ENCODE data around the gene ZNF800. TPM values are rescaled to one million over a fixed set of nuclear protein-coding genes. Genes with fewer than 3 reads are reported as not detected.

The ZNF800 gene
- total and polyA plus RNA-seq, 2 experiments from 2014 or later = 16.9 to 20.8 TPM

DNA sequence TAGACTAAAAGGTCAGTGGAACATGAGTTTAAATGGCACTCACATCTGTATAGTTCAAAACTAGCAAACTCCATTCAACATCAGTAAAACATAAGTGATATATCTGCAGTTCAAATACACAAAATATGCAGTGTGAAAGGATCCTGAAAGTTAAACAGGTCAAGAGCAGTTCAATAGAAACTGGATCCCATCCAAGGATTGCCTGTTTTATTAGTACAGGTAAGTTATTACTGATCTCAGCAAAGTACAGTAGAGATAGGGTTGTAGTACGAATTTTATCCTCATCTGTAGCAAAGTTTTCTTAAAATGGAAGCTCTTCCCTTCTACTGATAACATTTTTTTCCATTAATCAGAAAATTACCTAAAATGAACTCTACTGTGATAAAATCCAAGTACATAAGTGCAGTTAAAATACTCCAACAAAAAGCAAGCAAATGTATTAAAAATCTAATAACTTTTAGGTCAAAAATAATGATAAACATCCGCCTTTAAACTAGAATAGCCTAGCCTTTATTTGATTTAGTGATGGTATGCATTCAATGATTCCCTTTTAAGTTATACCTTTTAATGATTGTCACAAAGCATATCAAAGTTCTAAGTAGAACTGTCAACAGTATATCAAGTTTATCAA is 2.2 kb downstream of the ZNF800 start:
- in situ Hi-C loops (cut with MboI) = no loop called here
- H3K4me2 ChIP-seq (ENCODE audit: unreplicated experiment) = peak overlapping the region; percentile 96

DNA sequence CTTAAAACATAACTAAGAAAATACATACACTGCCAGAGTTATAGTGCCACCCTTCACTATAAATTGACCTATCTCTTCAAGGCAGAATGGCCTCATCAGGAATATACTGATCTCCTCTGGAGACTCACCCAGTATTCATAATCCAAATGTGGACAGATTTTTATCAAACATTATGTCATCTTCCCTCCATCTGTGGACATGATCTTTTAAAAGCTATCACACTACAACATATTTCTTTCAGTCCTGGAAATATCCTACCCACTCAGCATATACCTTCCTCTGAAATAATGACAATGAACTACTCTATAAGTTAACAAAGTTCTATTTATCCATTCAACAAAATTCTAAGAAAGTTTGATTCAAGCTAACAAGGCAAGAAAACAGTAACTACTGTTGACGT is 3.2 kb downstream of the ZNF800 start:
- Histone ChIP-seq H3K4me1 (ENCODE audit: insufficient read depth) (peaks cover 25% of the 10 kb centered on the region), H3K9me3 (ENCODE audit: low read depth) (no peaks in the 10 kb centered on the region), H3K79me2 (ENCODE audit: insufficient read depth) (peaks cover 80% of the 10 kb centered on the region), H3K4me3 (no peak overlapping the region), H3K9ac (no peak overlapping the region), H2AFZ (no peak overlapping the region), H3K36me3 (ENCODE audit: low read depth) (peaks cover 43% of the 10 kb centered on the region), H3K4me2 (ENCODE audit: unreplicated experiment) (peak overlapping the region; percentile 96), H3K27me3 (replicated peaks; ENCODE audit: insufficient read depth) (no peaks in the 10 kb centered on the region), H3K9me2 (ENCODE audit: insufficient read depth) (no peaks in the 10 kb centered on the region), H3K27ac (no peak overlapping the region), H4K20me1 (ENCODE audit: insufficient read depth) (no peaks in the 10 kb centered on the region), H3F3A (ENCODE audit: insufficient read depth) (peaks cover 8% of the 10 kb centered on the region; the same call in 1 of the 2 replicates)
- no peak for DNase-seq
- 95 to 96% methylated on average over 1 of the region's 1 CpG for WGBS, 2 experiments (ENCODE audit: low coverage in 1 of 2, low lambda C conversion rate in 2 of 2, missing lambda C conversion rate in 2 of 2)
- TF ChIP-seq EZH2phosphoT487 (IDR thresholded peaks at IDR 0.05; ENCODE audit: insufficient read depth, low read depth) (no peak), EZH2 (IDR thresholded peaks at IDR 0.05; ENCODE audit: insufficient read depth, poor library complexity, severe bottlenecking) (no peak)
- in situ Hi-C loops (cut with MboI) = no loop called here

More for the DNA sequence above, 2.2 kb downstream of the ZNF800 start:
- H3K4me1 ChIP-seq (ENCODE audit: insufficient read depth) = peaks cover 25% of the 10 kb centered on the region
- WGBS, 2 experiments (ENCODE audit: low coverage in 1 of 2, low lambda C conversion rate in 2 of 2, missing lambda C conversion rate in 2 of 2) = 98% methylated on average over 2 of the region's 2 CpGs
- H3K4me3 ChIP-seq = peak overlapping the region; percentile 87
- H3K36me3 ChIP-seq (ENCODE audit: low read depth) = peaks cover 35% of the 10 kb centered on the region
- H3K27me3 ChIP-seq (replicated peaks; ENCODE audit: insufficient read depth) = no peaks in the 10 kb centered on the region
- no peaks in the 10 kb centered on the region for H3K9me2 ChIP-seq (ENCODE audit: insufficient read depth)
- no peaks in the 10 kb centered on the region for H4K20me1 ChIP-seq (ENCODE audit: insufficient read depth)
- H2AFZ ChIP-seq = no peak overlapping the region
- H3K79me2 ChIP-seq (ENCODE audit: insufficient read depth) = peaks cover 70% of the 10 kb centered on the region
- TF ChIP-seq EZH2phosphoT487 (IDR thresholded peaks at IDR 0.05; ENCODE audit: insufficient read depth, low read depth) (no peak), EZH2 (IDR thresholded peaks at IDR 0.05; ENCODE audit: insufficient read depth, poor library complexity, severe bottlenecking) (no peak)
- peaks cover 8% of the 10 kb centered on the region; the same call in 1 of the 2 replicates for H3F3A ChIP-seq (ENCODE audit: insufficient read depth)
- DNase-seq = no peak
- H3K9ac ChIP-seq = peak overlapping the region; percentile 95
- H3K9me3 ChIP-seq (ENCODE audit: low read depth) = no peaks in the 10 kb centered on the region
- no peak overlapping the region for H3K27ac ChIP-seq

DNA sequence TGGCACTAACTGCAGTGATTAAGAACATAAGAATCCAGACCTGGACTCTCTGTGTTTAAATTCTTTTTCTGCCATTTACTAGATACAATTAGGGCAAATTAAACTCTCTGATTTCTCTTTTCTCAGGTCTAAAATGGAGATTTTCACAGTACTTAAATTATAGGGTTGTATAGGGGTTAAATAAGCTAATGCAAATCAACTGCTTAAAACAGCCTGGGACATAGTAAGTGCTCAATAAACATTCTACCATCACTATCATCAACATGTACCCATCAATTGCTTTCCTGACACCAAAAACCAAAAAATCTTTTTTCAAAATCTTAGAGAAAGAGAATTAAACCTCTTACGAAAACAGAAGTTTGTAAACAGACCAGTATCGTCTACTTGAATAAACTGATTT is 4.5 kb downstream of the ZNF800 start:
- in situ Hi-C loops (cut with MboI) = no loop called here
- no peak for TF ChIP-seq EZH2phosphoT487 (IDR thresholded peaks at IDR 0.05; ENCODE audit: insufficient read depth, low read depth)
- WGBS, 2 experiments (ENCODE audit: low coverage in 1 of 2, low lambda C conversion rate in 2 of 2, missing lambda C conversion rate in 2 of 2) = 81 to 85% methylated on average over 2 of the region's 2 CpGs
- peaks cover 93% of the 10 kb centered on the region for H3K79me2 ChIP-seq (ENCODE audit: insufficient read depth)
- H3K9me2 ChIP-seq (ENCODE audit: insufficient read depth) = no peaks in the 10 kb centered on the region
- 0 out of 2 replicates have a peak, but pooled peaks cover 1% of the 10 kb centered on the region for H3F3A ChIP-seq (ENCODE audit: insufficient read depth)
- peak; percentile 8 for DNase-seq
- H3K36me3 ChIP-seq (ENCODE audit: low read depth) = peaks cover 48% of the 10 kb centered on the region
- no peak overlapping the region for H3K9ac ChIP-seq
- no peaks in the 10 kb centered on the region for H4K20me1 ChIP-seq (ENCODE audit: insufficient read depth)
- H3K4me1 ChIP-seq (ENCODE audit: insufficient read depth) = peaks cover 32% of the 10 kb centered on the region
- H3K27ac ChIP-seq = no peak overlapping the region
- no peak overlapping the region for H2AFZ ChIP-seq
- no peak overlapping the region for H3K4me3 ChIP-seq
- no peaks in the 10 kb centered on the region for H3K27me3 ChIP-seq (replicated peaks; ENCODE audit: insufficient read depth)
- no peak overlapping the region for H3K4me2 ChIP-seq (ENCODE audit: unreplicated experiment)
- no peaks in the 10 kb centered on the region for H3K9me3 ChIP-seq (ENCODE audit: low read depth)

DNA sequence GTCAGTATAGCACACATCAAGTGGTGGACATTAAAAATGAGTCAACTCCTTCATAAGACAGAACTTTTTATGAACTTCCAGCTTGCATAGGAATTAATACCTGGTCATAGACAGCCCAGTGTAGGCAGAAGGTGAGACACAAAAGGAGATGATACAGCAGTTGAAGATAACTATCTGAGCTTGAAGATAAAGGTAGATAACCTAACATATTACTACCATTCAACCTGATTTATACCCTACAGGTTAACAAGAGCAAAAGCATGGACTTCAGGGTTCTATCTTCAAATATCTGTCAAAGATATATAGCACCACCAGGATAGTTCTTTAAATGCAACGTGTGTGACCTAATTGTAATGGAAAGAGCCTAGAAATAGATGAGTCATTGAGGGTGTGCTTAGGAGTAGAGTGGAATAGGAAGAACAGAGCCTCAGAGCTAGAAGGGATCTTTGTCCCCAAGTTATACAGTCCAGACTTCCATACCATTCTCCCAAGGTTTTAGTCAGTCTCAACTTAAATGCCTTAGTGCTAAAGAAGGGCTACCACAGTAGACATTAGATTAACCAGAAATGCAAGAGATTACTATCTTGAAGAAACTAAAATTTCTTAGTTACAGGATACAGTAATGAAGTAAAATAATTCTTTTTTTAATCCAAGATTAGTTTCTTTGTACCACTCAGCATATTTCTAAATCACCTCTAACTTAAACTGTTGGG is 9.2 kb downstream of the ZNF800 start:
- Histone ChIP-seq H3K27me3 (replicated peaks; ENCODE audit: insufficient read depth) (no peaks in the 10 kb centered on the region), H3K27ac (no peak overlapping the region), H3F3A (ENCODE audit: insufficient read depth) (no peaks in the 10 kb centered on the region), H4K20me1 (ENCODE audit: insufficient read depth) (peaks cover 7% of the 10 kb centered on the region; the same call in 1 of the 2 replicates), H2AFZ (no peak overlapping the region), H3K79me2 (ENCODE audit: insufficient read depth) (peaks cover 99% of the 10 kb centered on the region), H3K4me1 (ENCODE audit: insufficient read depth) (peaks cover 12% of the 10 kb centered on the region), H3K9me3 (ENCODE audit: low read depth) (no peaks in the 10 kb centered on the region), H3K9ac (no peak overlapping the region), H3K9me2 (ENCODE audit: insufficient read depth) (no peaks in the 10 kb centered on the region), H3K4me2 (ENCODE audit: unreplicated experiment) (no peak overlapping the region), H3K4me3 (no peak overlapping the region), H3K36me3 (ENCODE audit: low read depth) (peaks cover 38% of the 10 kb centered on the region)
- TF ChIP-seq EZH2phosphoT487 (IDR thresholded peaks at IDR 0.05; ENCODE audit: insufficient read depth, low read depth) = no peak
- no peak for TF ChIP-seq EZH2 (IDR thresholded peaks at IDR 0.05; ENCODE audit: insufficient read depth, poor library complexity, severe bottlenecking)
- in situ Hi-C loops (cut with MboI) = no loop called here
- peak; percentile 56 for DNase-seq
- 56 to 64% methylated on average over 1 of the region's 1 CpG for WGBS, 2 experiments (ENCODE audit: low coverage in 1 of 2, low lambda C conversion rate in 2 of 2, missing lambda C conversion rate in 2 of 2)

All from GM23248 (cell line).